H9 (cell line): ENCODE data around the gene GNL3. TPM values are rescaled to one million over a fixed set of nuclear protein-coding genes. Genes with fewer than 3 reads are reported as not detected.

ENCODE experiments used
- DNase-seq: peaks from one replicate; pipeline ENCODE4 v3.0.0-alpha.2; 2017
- H2AFZ ChIP-seq: one replicate; pipeline ENCODE4 v1.6.1; 2013; ENCODE audit warnings: mild to moderate bottlenecking, low read length, control low read depth, moderate library complexity
- H2AK5ac ChIP-seq: 2 replicates; pipeline ENCODE4 v1.6.1; 2013; ENCODE audit warnings: low read length, control low read depth, mixed read lengths; ENCODE audit not compliant: insufficient read length
- H2BK120ac ChIP-seq: one replicate; pipeline ENCODE4 v1.6.1; 2013; ENCODE audit warnings: low read depth, mild to moderate bottlenecking, low read length, control low read depth, inconsistent platforms; ENCODE audit not compliant: poor library complexity, severe bottlenecking
- H2BK12ac ChIP-seq: 2 replicates; pipeline ENCODE4 v1.6.1; 2013; ENCODE audit warnings: low read length, control low read depth, mixed read lengths, low read depth; ENCODE audit not compliant: insufficient read length
- H2BK15ac ChIP-seq: 2 replicates; pipeline ENCODE4 v1.6.1; 2013; ENCODE audit warnings: low read depth, low read length, control low read depth
- H2BK20ac ChIP-seq: one replicate; pipeline ENCODE4 v1.6.1; 2013; ENCODE audit warnings: low read depth, mild to moderate bottlenecking, low read length, control low read depth, inconsistent platforms; ENCODE audit not compliant: poor library complexity, severe bottlenecking
- H2BK5ac ChIP-seq: 2 replicates; pipeline ENCODE4 v1.6.1; 2013; ENCODE audit warnings: low read length, control low read depth, mixed read lengths; ENCODE audit not compliant: insufficient read length
- H3K14ac ChIP-seq: 2 replicates; pipeline ENCODE4 v1.6.1; 2013; ENCODE audit warnings: low read length, control low read depth; ENCODE audit not compliant: insufficient read depth
- H3K18ac ChIP-seq: 2 replicates; pipeline ENCODE4 v1.6.1; 2013; ENCODE audit warnings: low read depth, mild to moderate bottlenecking, mixed read lengths, low read length, control low read depth; ENCODE audit not compliant: insufficient read length
- H3K23ac ChIP-seq: 2 replicates; pipeline ENCODE4 v1.6.1; 2013; ENCODE audit warnings: low read length, control low read depth, mixed read lengths, low read depth; ENCODE audit not compliant: insufficient read length
- H3K23me2 ChIP-seq: 2 replicates; pipeline ENCODE4 v1.6.1; 2013; ENCODE audit warnings: low read depth, mild to moderate bottlenecking, mixed read lengths, low read length, control low read depth; ENCODE audit not compliant: insufficient read length, poor library complexity, severe bottlenecking
- H3K27ac ChIP-seq: 2 replicates; pipeline ENCODE4 v1.5.1; 2013; ENCODE audit warnings: low read length, control low read depth, mixed read lengths, low read depth; ENCODE audit not compliant: insufficient read length
- H3K27me3 ChIP-seq: 2 replicates; pipeline ENCODE4 v1.6.1; 2013; ENCODE audit warnings: low read length, control low read depth, inconsistent platforms; ENCODE audit not compliant: insufficient read depth
- H3K4ac ChIP-seq: 2 replicates; pipeline ENCODE4 v1.6.1; 2013; ENCODE audit warnings: low read depth, mild to moderate bottlenecking, control low read depth, inconsistent platforms, low read length, moderate library complexity
- H3K4me1 ChIP-seq: 2 replicates; pipeline ENCODE4 v1.6.1; 2013; ENCODE audit warnings: low read length, control low read depth, inconsistent platforms; ENCODE audit not compliant: insufficient read depth
- H3K4me2 ChIP-seq: 2 replicates; pipeline ENCODE4 v1.6.1; 2013; ENCODE audit warnings: low read length, control low read depth, mixed read lengths; ENCODE audit not compliant: insufficient read length, insufficient read depth
- H3K56ac ChIP-seq: 2 replicates; pipeline ENCODE4 v1.6.1; 2013; ENCODE audit warnings: low read depth, mild to moderate bottlenecking, mixed read lengths, low read length, control low read depth; ENCODE audit not compliant: insufficient read length
- H3K79me1 ChIP-seq: 2 replicates; pipeline ENCODE4 v1.6.1; 2013; ENCODE audit warnings: low read depth, mild to moderate bottlenecking, moderate library complexity, low read length, control low read depth, inconsistent platforms; ENCODE audit not compliant: insufficient read depth, poor library complexity, severe bottlenecking
- H3K79me2 ChIP-seq: 2 replicates; pipeline ENCODE4 v1.6.1; 2013; ENCODE audit warnings: low read length, control low read depth, inconsistent platforms; ENCODE audit not compliant: insufficient read depth
- H3K9ac ChIP-seq: 2 replicates; pipeline ENCODE4 v1.6.1; 2013; ENCODE audit warnings: low read length, control low read depth, mixed read lengths; ENCODE audit not compliant: insufficient read length; ENCODE audit errors: extremely low read depth
- H3K9me3 ChIP-seq: one replicate; pipeline ENCODE4 v1.6.1; 2013; ENCODE audit warnings: low read depth, low read length, inconsistent platforms; ENCODE audit not compliant: control insufficient read depth
- H3T11ph ChIP-seq: one replicate; pipeline ENCODE4 v1.6.1; 2013; ENCODE audit warnings: mild to moderate bottlenecking, low read length, control low read depth, inconsistent platforms
- H4K20me1 ChIP-seq: one replicate; pipeline ENCODE4 v1.6.1; 2013; ENCODE audit not compliant: control insufficient read depth, insufficient read length, insufficient read depth
- H4K5ac ChIP-seq: 2 replicates; pipeline ENCODE4 v1.6.1; 2013; ENCODE audit warnings: low read depth, mild to moderate bottlenecking, mixed read lengths, low read length, control low read depth; ENCODE audit not compliant: insufficient read length
- H4K8ac ChIP-seq: replicated peaks from 2 replicates; pipeline ENCODE4 v1.6.1; 2013; ENCODE audit warnings: low read length, control low read depth, mixed read lengths, low read depth; ENCODE audit not compliant: insufficient read length
- H4K91ac ChIP-seq: 2 replicates; pipeline ENCODE4 v1.6.1; 2013; ENCODE audit warnings: low read depth, mild to moderate bottlenecking, moderate library complexity, mixed read lengths, low read length, control low read depth; ENCODE audit not compliant: insufficient read length
- H3K27ac Mint-ChIP-seq, 3 experiments: 2 replicates in 2 of 3; 3 replicates in 1 of 3; pipeline ENCODE4 v1.8.0; 2020 to 2021; ENCODE audit warnings: mixed read lengths in 3 of 3, mild to moderate bottlenecking in 1 of 3, moderate library complexity in 1 of 3
- H3K27me3 Mint-ChIP-seq: 2 replicates; pipeline ENCODE4 v1.8.0; 2021; ENCODE audit warnings: low read depth, mild to moderate bottlenecking, moderate library complexity, mixed read lengths
- H3K36me3 Mint-ChIP-seq, 3 experiments: 2 replicates in 2 of 3; 3 replicates in 1 of 3; pipeline ENCODE4 v1.8.0; 2020 to 2021; ENCODE audit warnings: low read depth in 3 of 3, mixed read lengths in 3 of 3; ENCODE audit not compliant: insufficient read depth in 1 of 3
- H3K4me1 Mint-ChIP-seq, 2 experiments: 2 replicates each; pipeline ENCODE4 v1.8.0; 2020; ENCODE audit warnings: mixed read lengths in 2 of 2
- H3K4me3 Mint-ChIP-seq, 2 experiments: 2 replicates in 1 of 2; 3 replicates in 1 of 2; pipeline ENCODE4 v1.8.0; 2020 to 2021; ENCODE audit warnings: mild to moderate bottlenecking in 2 of 2, mixed read lengths in 2 of 2, moderate library complexity in 1 of 2
- H3K9me3 Mint-ChIP-seq, 2 experiments: 2 replicates in 1 of 2; 3 replicates in 1 of 2; pipeline ENCODE4 v1.8.0; 2020; ENCODE audit warnings: mild to moderate bottlenecking in 2 of 2, mixed read lengths in 2 of 2, moderate library complexity in 1 of 2
- WGBS: extraction: QIAGEN DNeasy Blood & Tissue Kit; methylation state at CpG from one replicate; pipeline ENCODE4 v1.1.7; 2013; ENCODE audit warnings: missing lambda C conversion rate, low lambda C conversion rate, mixed read lengths; ENCODE audit not compliant: insufficient read length; ENCODE audit errors: extremely low coverage; 5-methylcytosine and 5-hydroxymethylcytosine counted together
- total RNA-seq: library from RNA; stranded (reverse); gene quantifications from 2 replicates; pipeline ENCODE4 v1.2.1, GENCODE V29; 2021
- TF ChIP-seq, protein P1 (sequence below): fragments of 200-600 bp; sonication (generic); conservative IDR thresholded peaks from 3 replicates; pipeline ENCODE4 v1.8.0; 2021; ENCODE audit warnings: antibody characterized with exemption, mild to moderate bottlenecking

Gene GNL3
- total RNA-seq, 1 experiment from 2014 or later = 250 TPM

DNA sequence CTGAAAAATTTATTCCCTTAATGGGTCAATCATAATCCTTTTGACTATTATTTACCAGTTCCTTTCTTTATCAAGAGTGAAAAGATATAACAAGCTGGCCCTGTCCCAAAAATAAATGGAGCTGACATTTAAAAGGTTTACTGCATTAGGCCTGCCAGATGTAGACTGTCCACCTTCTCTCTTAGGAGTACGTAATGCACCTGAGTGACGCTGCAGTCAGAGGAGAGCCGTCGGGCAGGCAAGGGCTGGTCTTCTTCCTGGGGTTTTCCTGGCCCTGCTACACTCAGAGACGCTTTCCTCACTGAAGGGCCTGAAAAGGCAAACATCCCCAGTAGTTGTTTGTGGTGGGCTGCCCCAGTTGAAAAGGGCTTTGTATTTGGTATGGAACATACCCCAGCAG lies 57.3 kb downstream of the GNL3 start:
- no peak overlapping the region for H3K4me3 Mint-ChIP-seq
- Histone ChIP-seq H3K56ac (no peak overlapping the region), H3K23ac (no peak overlapping the region), H2AFZ (no peak overlapping the region), H3K4ac (no peak overlapping the region), H3K14ac (no peak overlapping the region), H2AK5ac (no peak overlapping the region), H3K79me1 (no peaks in the 10 kb centered on the region), H4K91ac (no peak overlapping the region), H4K8ac (no peak overlapping the region), H3K4me2 (no peak overlapping the region), H3K27me3 (no peaks in the 10 kb centered on the region), H3K4me1 (no peaks in the 10 kb centered on the region), H3K79me2 (no peaks in the 10 kb centered on the region), H2BK15ac (no peak overlapping the region), H3K18ac (no peak overlapping the region), H3K27ac (no peak overlapping the region), H2BK20ac (no peak overlapping the region), H4K5ac (no peak overlapping the region), H4K20me1 (no peaks in the 10 kb centered on the region), H3T11ph (no peak overlapping the region), H2BK12ac (no peak overlapping the region), H3K9me3 (no peaks in the 10 kb centered on the region), H3K9ac (no peak overlapping the region), H2BK5ac (no peak overlapping the region), H3K23me2 (no peaks in the 10 kb centered on the region), H2BK120ac (no peak overlapping the region)
- H3K27me3 Mint-ChIP-seq = no peaks in the 10 kb centered on the region
- no peak overlapping the region; a peak in 1 of 7 replicates for H3K27ac Mint-ChIP-seq
- no CpG with 5 or more reads among the region's 5 CpGs for WGBS
- no peaks in the 10 kb centered on the region; a peak in 1 of 5 replicates for H3K9me3 Mint-ChIP-seq
- no peak for DNase-seq
- no peaks in the 10 kb centered on the region for H3K4me1 Mint-ChIP-seq
- peaks cover 31 to 80% (median 78%) of the 10 kb centered on the region in 3 experiments; a peak in 6 of 7 replicates for H3K36me3 Mint-ChIP-seq
- TF ChIP-seq, protein P1, sequence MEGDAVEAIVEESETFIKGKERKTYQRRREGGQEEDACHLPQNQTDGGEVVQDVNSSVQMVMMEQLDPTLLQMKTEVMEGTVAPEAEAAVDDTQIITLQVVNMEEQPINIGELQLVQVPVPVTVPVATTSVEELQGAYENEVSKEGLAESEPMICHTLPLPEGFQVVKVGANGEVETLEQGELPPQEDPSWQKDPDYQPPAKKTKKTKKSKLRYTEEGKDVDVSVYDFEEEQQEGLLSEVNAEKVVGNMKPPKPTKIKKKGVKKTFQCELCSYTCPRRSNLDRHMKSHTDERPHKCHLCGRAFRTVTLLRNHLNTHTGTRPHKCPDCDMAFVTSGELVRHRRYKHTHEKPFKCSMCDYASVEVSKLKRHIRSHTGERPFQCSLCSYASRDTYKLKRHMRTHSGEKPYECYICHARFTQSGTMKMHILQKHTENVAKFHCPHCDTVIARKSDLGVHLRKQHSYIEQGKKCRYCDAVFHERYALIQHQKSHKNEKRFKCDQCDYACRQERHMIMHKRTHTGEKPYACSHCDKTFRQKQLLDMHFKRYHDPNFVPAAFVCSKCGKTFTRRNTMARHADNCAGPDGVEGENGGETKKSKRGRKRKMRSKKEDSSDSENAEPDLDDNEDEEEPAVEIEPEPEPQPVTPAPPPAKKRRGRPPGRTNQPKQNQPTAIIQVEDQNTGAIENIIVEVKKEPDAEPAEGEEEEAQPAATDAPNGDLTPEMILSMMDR = no peak
